ENCODE results near the gene SLC7A7. TPM values are rescaled to one million over a fixed set of nuclear protein-coding genes. Genes with fewer than 3 reads are reported as not detected.

The SLC7A7 gene
- total RNA-seq, 1 donor from 2014 or later = 4.6 TPM

DNA sequence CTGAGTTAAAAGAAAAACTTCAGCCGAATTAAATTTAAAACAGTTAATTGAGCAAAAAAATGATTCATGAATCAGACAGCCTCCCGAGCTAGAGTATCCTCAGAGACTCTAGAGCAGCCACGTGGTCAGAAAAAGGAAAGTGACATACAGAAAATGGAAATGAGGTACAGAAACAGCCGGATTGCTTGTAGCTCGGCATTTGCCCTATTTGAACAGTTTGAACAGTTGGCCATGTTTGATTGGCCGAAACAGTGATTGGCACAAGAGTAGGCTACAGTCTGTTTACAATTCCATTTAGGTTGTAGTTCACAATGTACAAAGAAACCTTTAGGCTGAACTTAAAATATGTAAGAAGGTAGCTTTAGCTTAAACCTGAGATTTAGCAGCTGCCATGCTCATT lies 61.6 kb downstream of the SLC7A7 start:
- no peaks in the 10 kb centered on the region for H3K9me3 ChIP-seq (replicated peaks)
- intact Hi-C loops (cut with micrococcal nuclease) = no loop called here
- H3K4me1 ChIP-seq = no peaks in the 10 kb centered on the region
- H3K27me3 ChIP-seq (ENCODE audit: low read depth) = no peaks in the 10 kb centered on the region
- TF ChIP-seq, protein P1, sequence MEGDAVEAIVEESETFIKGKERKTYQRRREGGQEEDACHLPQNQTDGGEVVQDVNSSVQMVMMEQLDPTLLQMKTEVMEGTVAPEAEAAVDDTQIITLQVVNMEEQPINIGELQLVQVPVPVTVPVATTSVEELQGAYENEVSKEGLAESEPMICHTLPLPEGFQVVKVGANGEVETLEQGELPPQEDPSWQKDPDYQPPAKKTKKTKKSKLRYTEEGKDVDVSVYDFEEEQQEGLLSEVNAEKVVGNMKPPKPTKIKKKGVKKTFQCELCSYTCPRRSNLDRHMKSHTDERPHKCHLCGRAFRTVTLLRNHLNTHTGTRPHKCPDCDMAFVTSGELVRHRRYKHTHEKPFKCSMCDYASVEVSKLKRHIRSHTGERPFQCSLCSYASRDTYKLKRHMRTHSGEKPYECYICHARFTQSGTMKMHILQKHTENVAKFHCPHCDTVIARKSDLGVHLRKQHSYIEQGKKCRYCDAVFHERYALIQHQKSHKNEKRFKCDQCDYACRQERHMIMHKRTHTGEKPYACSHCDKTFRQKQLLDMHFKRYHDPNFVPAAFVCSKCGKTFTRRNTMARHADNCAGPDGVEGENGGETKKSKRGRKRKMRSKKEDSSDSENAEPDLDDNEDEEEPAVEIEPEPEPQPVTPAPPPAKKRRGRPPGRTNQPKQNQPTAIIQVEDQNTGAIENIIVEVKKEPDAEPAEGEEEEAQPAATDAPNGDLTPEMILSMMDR (IDR thresholded peaks at IDR 0.05; ENCODE audit: borderline replicate concordance) = no peak
- no peak for DNase-seq
- no peaks in the 10 kb centered on the region for H3K36me3 ChIP-seq
- H3K4me3 ChIP-seq = no peak overlapping the region
- no peak overlapping the region for H3K27ac ChIP-seq (replicated peaks)

DNA sequence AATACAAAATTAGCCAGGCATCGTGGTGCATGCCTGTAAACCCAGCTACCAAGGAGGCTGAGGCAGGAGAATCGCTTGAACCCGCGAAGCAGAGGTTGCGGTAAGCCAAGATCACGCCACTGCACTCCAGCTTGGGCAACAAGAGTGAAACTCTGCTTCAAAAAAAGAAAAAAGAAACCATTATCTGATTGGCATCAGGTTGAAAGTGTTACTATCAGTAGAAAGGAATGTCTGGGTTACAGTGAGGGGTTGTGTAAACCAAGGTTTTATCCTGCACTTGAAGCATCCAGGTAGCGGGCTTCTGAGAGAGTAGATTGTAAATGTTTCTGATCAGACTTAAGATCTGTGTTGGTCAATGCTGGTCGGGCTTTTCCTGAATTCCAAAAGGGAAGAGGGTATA lies 62.8 kb downstream of the SLC7A7 start:
- no peaks in the 10 kb centered on the region for H3K4me1 ChIP-seq
- intact Hi-C loops (cut with micrococcal nuclease) = no loop called here
- H3K27me3 ChIP-seq (ENCODE audit: low read depth) = no peaks in the 10 kb centered on the region
- no peak overlapping the region for H3K27ac ChIP-seq (replicated peaks)
- H3K9me3 ChIP-seq (replicated peaks) = no peaks in the 10 kb centered on the region
- no peak overlapping the region for H3K4me3 ChIP-seq
- no peaks in the 10 kb centered on the region for H3K36me3 ChIP-seq
- TF ChIP-seq, protein P1 (IDR thresholded peaks at IDR 0.05; ENCODE audit: borderline replicate concordance) = no peak
- no peak for DNase-seq

GRCh38 chr14:22748631-22749068 lies 66.6 kb downstream of the SLC7A7 start:
- H3K36me3 ChIP-seq = no peaks in the 10 kb centered on the region
- no peaks in the 10 kb centered on the region for H3K9me3 ChIP-seq (replicated peaks)
- H3K27ac ChIP-seq (replicated peaks) = no peak overlapping the region
- DNase-seq = no peak
- TF ChIP-seq, protein P1 (IDR thresholded peaks at IDR 0.05; ENCODE audit: borderline replicate concordance) = no peak
- H3K4me1 ChIP-seq = no peaks in the 10 kb centered on the region
- intact Hi-C loops (cut with micrococcal nuclease) = no loop called here
- no peak overlapping the region for H3K4me3 ChIP-seq
- H3K27me3 ChIP-seq (ENCODE audit: low read depth) = no peaks in the 10 kb centered on the region

DNA sequence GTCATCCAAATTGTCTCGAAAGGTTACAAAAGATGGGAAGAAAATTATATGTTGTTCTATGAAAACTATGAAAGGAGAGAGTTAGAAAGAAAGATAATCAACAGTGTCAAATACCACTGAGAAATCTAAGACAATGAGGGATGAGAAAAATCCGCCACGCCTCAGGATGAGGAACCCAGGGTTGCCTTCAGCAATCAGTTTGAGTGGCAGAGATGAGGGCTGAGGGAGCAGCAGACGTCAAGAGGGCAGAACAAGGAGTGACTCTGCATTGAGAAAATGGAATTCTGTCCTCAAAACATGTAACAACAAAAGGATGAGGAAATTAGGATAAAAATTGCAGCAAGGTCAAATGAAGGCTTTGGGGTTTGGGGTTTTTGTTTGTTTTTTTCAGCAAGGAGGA lies 67.0 kb downstream of the SLC7A7 start:
- TF ChIP-seq, protein P1 (IDR thresholded peaks at IDR 0.05; ENCODE audit: borderline replicate concordance) = no peak
- intact Hi-C loops (cut with micrococcal nuclease) = no loop called here
- H3K36me3 ChIP-seq = no peaks in the 10 kb centered on the region
- no peaks in the 10 kb centered on the region for H3K4me1 ChIP-seq
- no peak overlapping the region for H3K27ac ChIP-seq (replicated peaks)
- DNase-seq = no peak
- H3K4me3 ChIP-seq = no peak overlapping the region
- no peaks in the 10 kb centered on the region for H3K27me3 ChIP-seq (ENCODE audit: low read depth)
- no peaks in the 10 kb centered on the region for H3K9me3 ChIP-seq (replicated peaks)

DNA sequence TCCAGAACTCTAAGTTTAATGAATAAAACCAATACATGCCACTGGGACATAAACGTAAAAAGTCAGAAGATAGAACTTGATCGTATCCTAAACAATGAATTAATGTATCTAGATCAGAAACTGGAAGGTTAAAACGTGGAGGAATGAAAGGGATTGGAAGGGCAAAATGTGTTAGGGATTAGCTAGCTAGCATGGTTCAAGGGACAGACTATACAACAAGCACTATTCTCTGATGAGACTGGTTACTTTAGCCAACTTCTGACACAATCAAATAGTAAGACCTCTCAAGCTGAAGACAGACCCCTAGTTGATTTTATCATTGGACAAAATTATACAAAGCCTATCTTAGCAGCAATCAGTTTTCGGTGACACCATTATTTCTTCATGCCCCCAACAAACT lies 67.5 kb downstream of the SLC7A7 start:
- no peak for DNase-seq
- no peaks in the 10 kb centered on the region for H3K4me1 ChIP-seq
- H3K9me3 ChIP-seq (replicated peaks) = no peaks in the 10 kb centered on the region
- no peaks in the 10 kb centered on the region for H3K36me3 ChIP-seq
- TF ChIP-seq, protein P1 (IDR thresholded peaks at IDR 0.05; ENCODE audit: borderline replicate concordance) = no peak
- H3K27ac ChIP-seq (replicated peaks) = no peak overlapping the region
- no peak overlapping the region for H3K4me3 ChIP-seq
- intact Hi-C loops (cut with micrococcal nuclease) = no loop called here
- H3K27me3 ChIP-seq (ENCODE audit: low read depth) = no peaks in the 10 kb centered on the region

- intact Hi-C loops (cut with micrococcal nuclease) = no loop called here
- H3K27ac ChIP-seq (replicated peaks) = no peak overlapping the region
- no peaks in the 10 kb centered on the region for H3K4me1 ChIP-seq
- no peaks in the 10 kb centered on the region for H3K27me3 ChIP-seq (ENCODE audit: low read depth)
- H3K4me3 ChIP-seq = no peak overlapping the region
- TF ChIP-seq, protein P1 (IDR thresholded peaks at IDR 0.05; ENCODE audit: borderline replicate concordance) = no peak
- no peak for DNase-seq
- H3K36me3 ChIP-seq = no peaks in the 10 kb centered on the region
- peaks cover 5% of the 10 kb centered on the region for H3K9me3 ChIP-seq (replicated peaks)
These were observed 75.2 kb downstream of the SLC7A7 start for GRCh38 chr14:22740020-22740419.
